ENCODE results near the gene ENKUR. TPM values are rescaled to one million over a fixed set of nuclear protein-coding genes. Genes with fewer than 3 reads are reported as not detected.
A peak's percentile ranks its signal among the peaks of the same experiment; 100 is the strongest.

Gene ENKUR, protein sequence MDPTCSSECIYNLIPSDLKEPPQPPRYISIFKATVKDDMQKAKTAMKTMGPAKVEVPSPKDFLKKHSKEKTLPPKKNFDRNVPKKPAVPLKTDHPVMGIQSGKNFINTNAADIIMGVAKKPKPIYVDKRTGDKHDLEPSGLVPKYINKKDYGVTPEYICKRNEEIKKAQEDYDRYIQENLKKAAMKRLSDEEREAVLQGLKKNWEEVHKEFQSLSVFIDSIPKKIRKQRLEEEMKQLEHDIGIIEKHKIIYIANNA
- 0.17 TPM in 1 of 2 replicates, not detected in the other for total RNA-seq (2021)
- Bru-seq, nascent RNA = percentile 23 among the genes with signal in this experiment
- BruChase-seq, experiment 1, labeled RNA remaining after a 2-hour chase = percentile 9 among the genes with signal in this experiment
- BruChase-seq, experiment 2, labeled RNA remaining after a 6-hour chase = percentile 11 among the genes with signal in this experiment
- long read RNA-seq = 0 reads

DNA sequence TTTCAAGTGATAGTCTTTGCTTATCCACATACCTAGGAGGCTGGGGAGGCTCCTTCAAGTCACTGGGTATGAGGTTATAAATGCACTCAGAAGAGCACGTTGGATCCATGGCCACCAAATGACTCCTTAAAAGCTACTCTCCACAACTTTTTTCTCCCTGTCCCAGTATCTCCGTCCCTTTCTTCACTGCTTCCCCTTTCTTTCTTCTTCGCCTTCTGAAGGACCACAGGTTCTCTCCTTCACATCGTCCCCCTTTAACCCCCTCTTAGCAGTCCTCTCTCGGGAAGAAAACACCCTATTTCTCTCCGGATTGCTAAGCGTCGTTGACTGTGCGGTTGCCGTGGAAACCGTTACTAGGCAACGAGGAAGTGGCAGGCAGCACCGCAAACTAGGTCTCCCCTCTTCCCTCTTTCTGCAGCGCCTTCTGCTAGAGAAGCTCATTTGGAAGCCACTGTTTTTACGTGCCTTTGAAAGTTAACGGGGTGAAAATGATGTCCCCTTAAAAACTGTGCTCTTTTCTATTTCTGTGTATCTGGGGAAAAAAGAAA is at the start of gene ENKUR:
Gene ENKUR, minus strand, starts transcription at position 331 of the 548 bp plus-strand sequence. Its CDS starts 222 bp downstream, at position 109.
- ChIA-PET POLR2A (ENCODE audit: low non-redundant PET) (no interaction called here), CTCF (no interaction called here)
- Histone ChIP-seq H3K4me3 (ENCODE audit: low read depth, low read length, poor library complexity, severe bottlenecking) (peak within 1 kb of the TSS; percentile 51), H3K36me3 (ENCODE audit: insufficient read depth, low read length, poor library complexity, severe bottlenecking) (no peaks in the 10 kb centered on the region), H3K27me3 (replicated peaks; ENCODE audit: insufficient read depth, low read depth, low read length, poor library complexity) (no peaks in the 10 kb centered on the region), H3K27ac (ENCODE audit: low read depth, low read length, poor library complexity, severe bottlenecking) (peak within 1 kb of the TSS; percentile 82), H3K9me3 (ENCODE audit: low read depth, low read length, poor library complexity, severe bottlenecking) (no peaks in the 10 kb centered on the region), H3K4me1 (ENCODE audit: insufficient read depth, low read length, poor library complexity, severe bottlenecking) (peaks cover 6% of the 10 kb centered on the region)
- no peak for TF ChIP-seq EZH2 (IDR thresholded peaks at IDR 0.05; ENCODE audit: borderline replicate concordance, low read depth, low read length, poor library complexity, severe bottlenecking)
- TF ChIP-seq, protein P1, sequence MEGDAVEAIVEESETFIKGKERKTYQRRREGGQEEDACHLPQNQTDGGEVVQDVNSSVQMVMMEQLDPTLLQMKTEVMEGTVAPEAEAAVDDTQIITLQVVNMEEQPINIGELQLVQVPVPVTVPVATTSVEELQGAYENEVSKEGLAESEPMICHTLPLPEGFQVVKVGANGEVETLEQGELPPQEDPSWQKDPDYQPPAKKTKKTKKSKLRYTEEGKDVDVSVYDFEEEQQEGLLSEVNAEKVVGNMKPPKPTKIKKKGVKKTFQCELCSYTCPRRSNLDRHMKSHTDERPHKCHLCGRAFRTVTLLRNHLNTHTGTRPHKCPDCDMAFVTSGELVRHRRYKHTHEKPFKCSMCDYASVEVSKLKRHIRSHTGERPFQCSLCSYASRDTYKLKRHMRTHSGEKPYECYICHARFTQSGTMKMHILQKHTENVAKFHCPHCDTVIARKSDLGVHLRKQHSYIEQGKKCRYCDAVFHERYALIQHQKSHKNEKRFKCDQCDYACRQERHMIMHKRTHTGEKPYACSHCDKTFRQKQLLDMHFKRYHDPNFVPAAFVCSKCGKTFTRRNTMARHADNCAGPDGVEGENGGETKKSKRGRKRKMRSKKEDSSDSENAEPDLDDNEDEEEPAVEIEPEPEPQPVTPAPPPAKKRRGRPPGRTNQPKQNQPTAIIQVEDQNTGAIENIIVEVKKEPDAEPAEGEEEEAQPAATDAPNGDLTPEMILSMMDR (conservative IDR thresholded peaks at IDR 0.05; ENCODE audit: low read depth, low read length) = no peak
- intact Hi-C loops (cut with micrococcal nuclease; ENCODE audit: unreplicated experiment) = loop anchor here (10.0 kb wide), 1 partner anchor 161 kb away; no protein-coding TSS in a partner anchor
- BruUV-seq (replicated peaks) = no TSS peak
- DNase-seq (ENCODE audit: low spot score) = peak; percentile 94

DNA sequence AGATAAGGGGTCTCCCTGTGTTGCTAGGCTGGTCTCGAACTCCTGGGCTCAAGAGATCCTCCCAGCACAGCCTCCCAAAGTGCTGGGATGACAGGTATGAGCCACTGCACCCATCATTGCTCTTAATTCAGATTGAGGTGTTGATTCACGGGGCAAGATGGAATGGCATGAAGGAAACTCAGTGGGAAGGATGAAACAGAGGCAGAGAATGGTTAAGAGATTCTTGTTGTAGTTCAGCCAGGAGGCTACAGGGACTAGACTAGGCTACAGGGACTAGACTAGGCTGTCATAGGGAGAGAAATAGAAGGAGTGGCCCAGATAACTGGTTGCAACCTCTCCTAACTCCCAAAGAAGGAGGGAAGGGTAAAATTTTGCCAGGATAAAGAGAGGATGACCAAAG is 48.4 kb upstream of the ENKUR start:
- POLR2A ChIA-PET (ENCODE audit: low non-redundant PET) = no interaction called here
- Histone ChIP-seq H3K4me1 (ENCODE audit: insufficient read depth, low read length, poor library complexity, severe bottlenecking) (no peaks in the 10 kb centered on the region), H3K27me3 (replicated peaks; ENCODE audit: insufficient read depth, low read depth, low read length, poor library complexity) (no peaks in the 10 kb centered on the region), H3K36me3 (ENCODE audit: insufficient read depth, low read length, poor library complexity, severe bottlenecking) (no peaks in the 10 kb centered on the region), H3K4me3 (ENCODE audit: low read depth, low read length, poor library complexity, severe bottlenecking) (no peak overlapping the region), H3K27ac (ENCODE audit: low read depth, low read length, poor library complexity, severe bottlenecking) (no peak overlapping the region), H3K9me3 (ENCODE audit: low read depth, low read length, poor library complexity, severe bottlenecking) (no peaks in the 10 kb centered on the region)
- no peak for DNase-seq (ENCODE audit: low spot score)
- no TSS peak for BruUV-seq (replicated peaks)
- intact Hi-C loops (cut with micrococcal nuclease; ENCODE audit: unreplicated experiment) = no loop called here
- CTCF ChIA-PET = no interaction called here
- TF ChIP-seq, protein P1 (conservative IDR thresholded peaks at IDR 0.05; ENCODE audit: low read depth, low read length) = no peak
- TF ChIP-seq EZH2 (IDR thresholded peaks at IDR 0.05; ENCODE audit: borderline replicate concordance, low read depth, low read length, poor library complexity, severe bottlenecking) = no peak

DNA sequence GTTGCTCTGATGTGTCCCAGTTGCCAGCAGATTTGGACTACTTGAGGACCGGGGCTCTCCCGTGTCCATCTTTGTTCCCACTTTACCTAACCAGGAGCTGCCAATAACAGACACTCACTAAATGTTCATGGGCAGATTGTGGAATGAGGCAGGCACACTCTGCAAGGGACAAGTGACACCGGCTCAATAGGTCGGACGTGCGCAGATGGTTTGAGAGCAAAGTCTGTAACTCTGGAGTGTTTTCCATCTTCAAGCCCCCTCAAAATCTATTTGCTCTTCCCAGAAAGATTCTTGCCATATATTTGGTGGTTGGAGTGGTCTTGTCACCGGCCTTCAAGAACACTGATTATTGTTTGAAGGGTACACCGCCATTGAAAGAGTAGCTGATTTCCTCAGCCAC is 47.7 kb upstream of the ENKUR start:
- no peak for TF ChIP-seq EZH2 (IDR thresholded peaks at IDR 0.05; ENCODE audit: borderline replicate concordance, low read depth, low read length, poor library complexity, severe bottlenecking)
- TF ChIP-seq, protein P1 (conservative IDR thresholded peaks at IDR 0.05; ENCODE audit: low read depth, low read length) = no peak
- H3K27me3 ChIP-seq (replicated peaks; ENCODE audit: insufficient read depth, low read depth, low read length, poor library complexity) = no peaks in the 10 kb centered on the region

More for the DNA sequence above, 47.7 kb upstream of the ENKUR start:
- intact Hi-C loops (cut with micrococcal nuclease; ENCODE audit: unreplicated experiment) = no loop called here
- no peak overlapping the region for H3K4me3 ChIP-seq (ENCODE audit: low read depth, low read length, poor library complexity, severe bottlenecking)
- CTCF ChIA-PET = no interaction called here
- H3K4me1 ChIP-seq (ENCODE audit: insufficient read depth, low read length, poor library complexity, severe bottlenecking) = no peaks in the 10 kb centered on the region
- H3K27ac ChIP-seq (ENCODE audit: low read depth, low read length, poor library complexity, severe bottlenecking) = no peak overlapping the region
- H3K9me3 ChIP-seq (ENCODE audit: low read depth, low read length, poor library complexity, severe bottlenecking) = no peaks in the 10 kb centered on the region
- POLR2A ChIA-PET (ENCODE audit: low non-redundant PET) = no interaction called here
- no peak for DNase-seq (ENCODE audit: low spot score)
- BruUV-seq (replicated peaks) = no TSS peak
- H3K36me3 ChIP-seq (ENCODE audit: insufficient read depth, low read length, poor library complexity, severe bottlenecking) = no peaks in the 10 kb centered on the region

Measured in A673 (cell line).